ENCODE results near the gene URAD. TPM values are rescaled to one million over a fixed set of nuclear protein-coding genes. Genes with fewer than 3 reads are reported as not detected.

URAD gene
- total RNA-seq, 2 experiments from 2014 or later, result not detected

DNA sequence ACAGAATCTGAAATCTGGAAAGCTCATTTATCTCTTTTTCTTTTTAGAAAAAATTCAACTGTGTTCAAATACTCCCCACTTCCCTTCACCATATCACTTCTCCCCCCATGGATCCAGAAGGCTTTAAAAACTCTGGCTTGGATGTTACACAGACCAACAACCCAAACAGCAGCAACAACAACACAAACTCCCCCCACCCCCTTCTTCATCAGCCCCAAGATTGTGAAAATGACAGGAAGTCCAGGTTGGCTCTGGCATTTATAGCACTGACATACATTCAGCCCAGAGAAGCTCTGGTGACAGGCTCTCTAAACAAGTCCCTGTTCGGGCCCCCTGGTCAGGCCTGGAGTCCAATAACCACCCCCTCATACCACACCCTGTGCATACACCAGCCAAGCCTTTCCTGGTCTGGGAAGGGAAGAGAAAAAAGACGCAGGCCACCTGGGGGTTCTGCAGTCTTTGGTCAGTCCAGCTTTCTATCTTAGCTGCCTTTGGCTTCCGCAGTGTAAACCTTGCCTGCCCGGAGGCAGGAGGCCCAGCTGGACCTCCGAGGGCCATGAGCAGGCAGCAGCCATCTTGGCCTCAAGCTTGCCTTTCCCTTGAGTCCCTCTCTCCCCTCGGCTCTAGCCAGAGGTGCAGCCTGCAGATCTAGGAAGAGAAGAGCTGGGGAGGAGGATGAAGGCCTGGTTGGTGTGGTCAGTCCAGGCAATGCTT is 26.2 kb downstream of the URAD start:
- H3K9me3 Mint-ChIP-seq (ENCODE audit: low read depth), result no peaks in the 10 kb centered on the region
- peaks cover 65% of the 10 kb centered on the region for H3K27me3 Mint-ChIP-seq
- ChIA-PET CTCF (interaction anchor here (0.9 to 3.1 kb wide), 6 partner anchors 14 to 135 kb away, joined by 3 to 10 read pairs (median 3); no protein-coding TSS in a partner anchor), POLR2A (no interaction called here)
- ATAC-seq (no peak), DNase-seq (no peak)
- H3K4me3 Mint-ChIP-seq, result no peak overlapping the region
- intact Hi-C loops (cut with DNase I, micrococcal nuclease), result no loop called here
- no peaks in the 10 kb centered on the region for H3K36me3 Mint-ChIP-seq (ENCODE audit: low read depth)
- H3K27ac Mint-ChIP-seq, result no peak overlapping the region
- H3K4me1 Mint-ChIP-seq, result peaks cover 17% of the 10 kb centered on the region

- Mint-ChIP-seq H3K4me3 (no peak overlapping the region), H3K4me1 (peaks cover 13% of the 10 kb centered on the region), H3K9me3 (ENCODE audit: low read depth) (no peaks in the 10 kb centered on the region), H3K27ac (no peak overlapping the region), H3K27me3 (peaks cover 64% of the 10 kb centered on the region), H3K36me3 (ENCODE audit: low read depth) (no peaks in the 10 kb centered on the region)
- ChIA-PET CTCF (interaction anchor here (0.5 to 3.1 kb wide), 8 partner anchors 15 to 224 kb away, joined by 3 to 10 read pairs (median 3); no protein-coding TSS in a partner anchor), POLR2A (no interaction called here)
- intact Hi-C loops (cut with DNase I, micrococcal nuclease), result no loop called here
- DNase-seq, result no peak
- no peak for ATAC-seq
Measured at GRCh38 chr13:27961227-27962085, 27.0 kb downstream of the URAD start.

- Mint-ChIP-seq H3K9me3 (ENCODE audit: low read depth) (no peaks in the 10 kb centered on the region), H3K36me3 (ENCODE audit: low read depth) (no peaks in the 10 kb centered on the region), H3K27me3 (peaks cover 62% of the 10 kb centered on the region), H3K4me3 (peak overlapping the region; percentile 30), H3K27ac (no peak overlapping the region), H3K4me1 (peaks cover 8% of the 10 kb centered on the region)
- intact Hi-C loops (cut with DNase I, micrococcal nuclease), result no loop called here
- peak; percentile 39 for ATAC-seq
- DNase-seq, result peak; percentile 72
- POLR2A ChIA-PET, result no interaction called here
- CTCF ChIA-PET, result interaction anchor here (0.6 to 3.1 kb wide), 5 partner anchors 19 to 225 kb away, joined by 3 to 10 read pairs (median 5); no protein-coding TSS in a partner anchor
Measured at GRCh38 chr13:27960362-27961226, 27.9 kb downstream of the URAD start.

GRCh38 chr13:27959976-27960361 is 28.5 kb downstream of the URAD start:
- CTCF ChIA-PET, result interaction anchor here (0.7 to 3.1 kb wide), 2 partner anchors 36 to 133 kb away, joined by 3 to 10 read pairs; no protein-coding TSS in a partner anchor
- peaks cover 9% of the 10 kb centered on the region for H3K4me1 Mint-ChIP-seq

GRCh38 chr13:27956576-27957300 is 31.8 kb downstream of the URAD start:
- ChIA-PET CTCF (interaction anchor here (0.9 to 3.9 kb wide), 9 partner anchors 15 to 595 kb away, joined by 3 to 61 read pairs (median 4); no protein-coding TSS in a partner anchor), POLR2A (no interaction called here)
- no peak overlapping the region for H3K4me3 Mint-ChIP-seq
- ATAC-seq (no peak), DNase-seq (no peak)
- H3K27me3 Mint-ChIP-seq, result peaks cover 58% of the 10 kb centered on the region
- H3K4me1 Mint-ChIP-seq, result peaks cover 23% of the 10 kb centered on the region
- H3K36me3 Mint-ChIP-seq (ENCODE audit: low read depth), result no peaks in the 10 kb centered on the region
- no peak overlapping the region for H3K27ac Mint-ChIP-seq
- H3K9me3 Mint-ChIP-seq (ENCODE audit: low read depth), result no peaks in the 10 kb centered on the region
- intact Hi-C loops (cut with DNase I, micrococcal nuclease), result no loop called here

More at GRCh38 chr13:27959976-27960361, 28.5 kb downstream of the URAD start:
- H3K27me3 Mint-ChIP-seq, result peaks cover 60% of the 10 kb centered on the region
- DNase-seq (no peak), ATAC-seq (no peak)
- POLR2A ChIA-PET, result no interaction called here
- no peak overlapping the region for H3K27ac Mint-ChIP-seq
- intact Hi-C loops (cut with DNase I, micrococcal nuclease), result no loop called here
- H3K4me3 Mint-ChIP-seq, result peak overlapping the region; percentile 6
- no peaks in the 10 kb centered on the region for H3K36me3 Mint-ChIP-seq (ENCODE audit: low read depth)
- no peaks in the 10 kb centered on the region for H3K9me3 Mint-ChIP-seq (ENCODE audit: low read depth)

DNA sequence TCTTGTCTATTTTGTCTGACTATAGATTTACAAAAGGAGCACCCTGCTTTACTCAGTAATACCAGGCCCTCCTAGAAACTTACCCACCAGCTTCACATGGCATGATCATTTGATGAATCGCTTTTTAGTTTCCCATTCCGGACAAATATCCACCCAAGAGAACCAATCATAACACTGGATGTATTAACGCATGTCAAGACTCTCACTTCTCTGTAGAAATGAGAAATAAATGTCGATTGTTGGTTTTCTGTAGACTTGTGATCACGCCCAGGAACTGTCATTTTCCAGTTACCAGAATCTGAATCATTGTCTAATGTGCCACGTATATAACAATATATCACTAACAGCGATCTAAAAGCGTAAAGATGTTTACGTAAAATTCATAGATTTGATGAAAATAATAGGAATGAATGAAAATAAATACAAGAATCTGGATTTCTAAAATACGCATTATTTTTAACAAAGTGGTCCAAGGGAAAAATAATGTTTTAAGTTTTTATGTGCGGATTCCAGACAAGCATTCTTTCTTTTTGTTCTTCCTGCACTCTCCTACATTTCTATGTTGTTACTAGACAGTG is 33.4 kb downstream of the URAD start:
- Mint-ChIP-seq H3K36me3 (ENCODE audit: low read depth) (no peaks in the 10 kb centered on the region), H3K4me1 (peaks cover 17% of the 10 kb centered on the region), H3K4me3 (no peak overlapping the region), H3K27me3 (peaks cover 59% of the 10 kb centered on the region), H3K27ac (no peak overlapping the region), H3K9me3 (ENCODE audit: low read depth) (peaks cover under 1% of the 10 kb centered on the region)
- intact Hi-C loops (cut with DNase I, micrococcal nuclease), result loop anchor here (2.0 kb wide), 2 partner anchors 16 to 32 kb away; no protein-coding TSS in a partner anchor
- no peak for ATAC-seq
- ChIA-PET CTCF (interaction anchor here (0.6 to 4.0 kb wide), 15 partner anchors 9 to 713 kb away, joined by 3 to 61 read pairs (median 4); partner anchors contain the start of genes CDX2 and PDX1), POLR2A (no interaction called here)
- no peak for DNase-seq

DNA sequence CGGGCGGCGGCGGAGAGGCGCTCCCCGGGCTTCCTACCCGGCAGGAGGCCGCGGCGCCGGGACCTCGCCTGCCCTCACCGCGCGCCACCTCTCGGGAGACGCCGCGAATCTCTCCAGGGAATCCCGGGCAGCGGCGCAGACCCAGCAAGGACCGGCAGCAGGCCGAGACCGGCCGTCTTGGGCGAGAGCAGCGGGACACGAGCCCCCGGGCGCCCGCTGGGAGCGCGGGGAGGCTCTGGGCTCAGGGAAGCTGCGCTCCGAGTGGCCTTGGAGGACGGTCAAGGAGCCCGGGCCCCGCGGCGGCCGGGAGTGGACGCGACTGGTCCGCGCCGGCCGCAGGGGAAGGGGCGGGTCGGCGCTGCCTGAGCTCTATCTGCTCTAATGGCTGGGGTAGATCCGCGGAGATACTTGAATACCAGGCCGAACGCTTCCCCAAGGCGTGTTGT is 34.1 kb downstream of the URAD start:
- Mint-ChIP-seq H3K27me3 (peaks cover 58% of the 10 kb centered on the region), H3K4me1 (peaks cover 15% of the 10 kb centered on the region), H3K4me3 (peak overlapping the region; percentile 62), H3K9me3 (ENCODE audit: low read depth) (peaks cover 4% of the 10 kb centered on the region), H3K36me3 (ENCODE audit: low read depth) (no peaks in the 10 kb centered on the region), H3K27ac (no peak overlapping the region)
- ChIA-PET CTCF (interaction anchor here (0.6 to 4.0 kb wide), 29 partner anchors 9 to 601 kb away, joined by 3 to 61 read pairs (median 5); partner anchors contain the start of genes CDX2 and PDX1), POLR2A (interaction anchor here (0.5 to 1.1 kb wide), 3 partner anchors 87 to 563 kb away, joined by 3 to 5 read pairs (median 4); no protein-coding TSS in a partner anchor)
- DNase-seq, result peak; percentile 39
- intact Hi-C loops (cut with DNase I, micrococcal nuclease), result loop anchor here (1.0 to 5.0 kb wide), 5 partner anchors 16 to 124 kb away; no protein-coding TSS in a partner anchor
- ATAC-seq, result peak; percentile 51

DNA sequence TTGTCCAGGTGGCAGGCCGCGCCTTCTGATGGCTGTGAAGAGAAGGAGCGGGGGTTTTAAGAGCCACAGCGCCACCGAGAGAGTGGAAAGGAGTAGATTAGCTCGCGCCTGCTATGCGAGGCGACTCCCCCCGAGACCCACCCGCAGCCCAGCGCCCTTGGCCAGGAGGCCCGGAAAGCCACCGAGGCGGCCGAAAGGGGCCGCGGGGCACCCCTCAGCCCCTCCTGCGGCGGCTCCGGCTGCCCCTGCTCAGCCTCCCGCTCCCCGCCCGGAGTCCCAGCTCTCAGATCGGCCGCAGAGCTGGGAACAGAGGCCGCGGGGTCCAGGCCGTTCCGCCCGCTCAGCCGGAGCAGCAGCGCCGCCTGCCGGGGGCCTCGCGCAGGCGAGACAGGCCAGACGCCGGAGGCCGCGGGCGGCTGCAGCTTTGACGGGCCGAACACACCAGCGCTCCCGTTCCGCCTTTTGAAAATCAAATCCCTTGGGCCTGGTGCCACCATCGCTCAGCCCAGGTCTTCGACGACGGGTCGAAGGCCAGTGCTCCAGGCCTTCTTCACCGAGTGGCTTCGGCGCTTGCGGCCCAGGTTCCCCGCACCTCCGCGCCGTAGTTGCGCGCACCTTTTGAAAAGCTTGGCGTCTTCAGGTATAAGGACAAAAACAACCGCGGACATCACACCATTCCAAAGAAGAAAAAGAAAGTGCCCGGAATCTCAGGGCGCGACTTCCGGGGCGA is 34.7 kb downstream of the URAD start:
- Mint-ChIP-seq H3K9me3 (ENCODE audit: low read depth) (peaks cover 4% of the 10 kb centered on the region), H3K4me3 (peak overlapping the region; percentile 62), H3K36me3 (ENCODE audit: low read depth) (no peaks in the 10 kb centered on the region), H3K4me1 (peaks cover 15% of the 10 kb centered on the region), H3K27me3 (peaks cover 57% of the 10 kb centered on the region), H3K27ac (peak overlapping the region; percentile 19)
- intact Hi-C loops (cut with DNase I, micrococcal nuclease), result loop anchor here (1.0 to 5.0 kb wide), 7 partner anchors 17 to 579 kb away; no protein-coding TSS in a partner anchor
- ATAC-seq, result peak; percentile 94
- ChIA-PET POLR2A (interaction anchor here (0.5 to 1.1 kb wide), 3 partner anchors 86 to 562 kb away, joined by 3 to 5 read pairs (median 4); no protein-coding TSS in a partner anchor), CTCF (interaction anchor here (0.6 to 4.0 kb wide), 39 partner anchors 8 to 1125 kb away, joined by 3 to 61 read pairs (median 4); partner anchors contain the start of genes CDX2 and PDX1)
- peak; percentile 84 for DNase-seq

Measured in activated CD4-positive, alpha-beta T cell treated with anti-CD3 and anti-CD28 coated beads for 36 hours (primary cell).